Stimulated activated CD8-positive, alpha-beta memory T cell treated with anti-CD3 and anti-CD28 coated beads, Interleukin-2, amount 100 ng/mL, for 48 hours (primary cell): Measurements from ENCODE around the gene GALNT10.

Experiments used
- DNase-seq, 2 donors: peaks; one replicate each; pipeline ENCODE4 v3.0.0-alpha.2; 2020; ENCODE audit warnings: low read depth in 2 of 2

GALNT10 gene

DNA sequence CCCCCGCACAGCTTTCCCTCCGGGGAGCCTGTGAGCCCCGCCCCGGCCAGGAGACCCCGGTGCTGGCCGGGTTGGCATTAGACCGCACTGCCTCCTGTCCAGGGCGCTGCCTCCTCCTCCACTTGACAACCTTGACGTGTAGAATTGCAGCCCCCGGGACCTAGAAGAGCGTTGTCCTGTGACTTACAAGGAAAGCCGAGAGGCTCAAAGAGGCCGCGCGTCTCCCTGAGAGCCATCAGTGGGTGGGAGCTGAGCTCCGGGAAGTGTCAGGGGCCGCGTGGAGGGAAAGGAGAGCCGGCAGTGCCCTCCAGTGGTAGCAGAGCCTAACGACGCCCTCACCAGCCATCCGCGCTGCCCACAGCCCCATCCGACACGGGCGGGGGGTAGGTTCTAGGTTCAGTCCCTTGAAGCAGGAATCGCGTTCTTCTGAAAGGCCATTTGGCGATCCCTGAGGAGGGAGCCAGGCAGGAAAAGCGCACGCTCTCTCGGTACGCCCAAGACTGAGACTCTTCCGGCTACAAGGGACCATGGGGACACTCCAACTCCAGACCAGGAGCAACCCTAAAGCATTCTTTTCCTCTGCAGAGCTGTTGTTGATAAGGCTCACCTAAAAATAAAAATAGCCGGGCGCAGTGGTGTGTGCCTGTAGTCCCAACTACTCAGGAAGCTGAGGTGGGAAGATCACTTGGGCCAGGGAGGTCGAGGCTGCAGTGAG is 214.7 kb downstream of the GALNT10 start:
- peak; percentile 65 to 70 for DNase-seq

DNA sequence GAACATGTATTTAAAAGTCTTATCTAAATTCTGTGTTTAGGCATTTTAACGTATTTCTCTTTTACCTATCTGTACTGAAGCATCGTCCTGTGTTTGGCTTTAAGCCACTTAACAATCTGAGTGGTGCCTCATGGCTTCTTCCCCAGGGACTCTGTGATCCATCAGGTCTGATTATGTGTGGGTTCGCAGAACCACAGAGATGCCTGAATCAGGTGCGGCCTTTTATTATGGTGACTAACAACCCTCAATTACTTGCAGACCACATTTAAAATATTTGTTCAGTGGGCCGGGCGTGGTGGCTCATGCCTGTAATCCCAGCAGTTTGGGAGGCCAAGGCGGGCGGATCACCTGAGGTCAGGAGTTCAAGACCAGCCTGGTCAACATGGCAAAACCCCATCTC is 215.7 kb downstream of the GALNT10 start:
- no peak for DNase-seq

DNA sequence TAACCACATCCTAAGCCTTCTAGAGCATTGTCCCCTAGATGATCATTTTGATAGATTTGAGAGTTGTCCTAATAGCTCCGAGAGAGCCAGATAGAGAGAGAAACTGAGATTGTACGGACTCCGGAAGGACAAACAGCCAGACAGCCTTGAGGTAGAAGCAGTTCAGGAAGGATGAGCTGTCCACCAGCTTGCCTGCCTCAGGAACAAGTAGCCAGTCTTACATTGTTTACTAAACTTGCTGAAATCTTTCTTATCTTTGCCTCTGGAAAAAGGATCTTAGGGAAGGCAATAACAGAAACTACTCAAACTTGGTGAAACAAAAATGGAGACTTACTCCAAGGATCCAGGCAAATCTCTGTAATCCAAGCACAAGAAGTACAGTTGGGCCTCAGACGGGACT is 216.3 kb downstream of the GALNT10 start:
- no peak for DNase-seq

DNA sequence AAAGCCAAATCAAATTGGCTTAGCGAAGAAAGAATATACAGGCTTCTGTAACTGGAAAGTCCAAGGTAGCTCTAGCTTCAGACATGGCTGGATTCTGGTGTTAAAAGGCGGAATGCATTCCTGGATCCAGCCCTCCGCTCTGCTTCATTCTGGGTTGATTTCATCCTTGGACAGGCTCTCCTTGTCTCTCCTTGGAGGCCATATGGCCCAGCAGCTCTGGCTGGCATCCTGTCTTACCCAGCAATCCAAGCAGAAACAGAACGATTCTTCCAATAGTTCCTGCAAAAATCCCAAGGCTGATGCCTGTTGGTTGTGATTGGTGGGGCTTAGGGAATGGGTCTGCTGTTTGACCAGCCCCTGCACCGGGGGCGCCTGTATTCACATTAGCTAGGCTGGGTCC is 218.3 kb downstream of the GALNT10 start:
- DNase-seq = no peak

DNA sequence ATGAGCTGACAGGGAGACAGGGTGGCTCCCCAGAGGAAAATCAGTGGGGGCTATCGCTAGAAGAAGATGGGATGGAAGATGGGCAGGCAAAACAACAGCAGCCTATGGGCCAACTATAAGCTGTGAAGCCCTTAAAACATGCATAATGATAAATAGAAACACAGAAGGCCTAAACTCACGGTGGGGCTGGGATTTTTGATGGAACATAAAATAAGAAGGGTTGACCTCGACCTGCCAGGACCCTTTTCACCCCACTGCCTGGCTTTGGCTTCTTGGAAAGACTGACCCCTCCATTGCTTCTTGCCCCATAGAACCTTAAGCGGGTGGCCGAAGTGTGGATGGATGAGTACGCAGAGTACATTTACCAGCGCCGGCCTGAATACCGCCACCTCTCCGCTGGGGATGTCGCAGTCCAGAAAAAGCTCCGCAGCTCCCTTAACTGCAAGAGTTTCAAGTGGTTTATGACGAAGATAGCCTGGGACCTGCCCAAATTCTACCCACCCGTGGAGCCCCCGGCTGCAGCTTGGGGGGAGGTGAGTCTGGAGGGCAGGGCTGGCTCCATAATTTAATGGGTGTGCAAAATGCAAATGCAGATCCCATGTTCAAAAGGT is 218.8 kb downstream of the GALNT10 start:
- no peak for DNase-seq

DNA sequence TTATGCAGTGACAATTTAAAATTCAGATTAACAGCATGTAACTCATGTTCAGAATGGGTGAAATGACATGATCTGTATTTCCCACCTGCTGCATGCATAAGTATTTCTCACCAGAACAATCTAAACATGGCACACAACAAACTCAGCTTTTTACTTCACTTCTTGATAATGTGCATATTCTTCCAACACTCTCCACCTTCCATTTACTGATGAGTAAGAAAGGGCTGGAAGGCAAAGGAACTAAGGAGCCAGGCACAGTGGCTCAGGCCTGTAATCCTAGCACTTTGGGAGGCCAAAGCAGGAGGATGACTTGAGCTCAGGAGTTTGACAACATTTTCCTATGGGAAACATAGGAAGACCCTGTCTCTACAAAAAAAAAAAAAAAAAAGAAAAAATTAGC is 219.5 kb downstream of the GALNT10 start:
- DNase-seq = no peak

DNA sequence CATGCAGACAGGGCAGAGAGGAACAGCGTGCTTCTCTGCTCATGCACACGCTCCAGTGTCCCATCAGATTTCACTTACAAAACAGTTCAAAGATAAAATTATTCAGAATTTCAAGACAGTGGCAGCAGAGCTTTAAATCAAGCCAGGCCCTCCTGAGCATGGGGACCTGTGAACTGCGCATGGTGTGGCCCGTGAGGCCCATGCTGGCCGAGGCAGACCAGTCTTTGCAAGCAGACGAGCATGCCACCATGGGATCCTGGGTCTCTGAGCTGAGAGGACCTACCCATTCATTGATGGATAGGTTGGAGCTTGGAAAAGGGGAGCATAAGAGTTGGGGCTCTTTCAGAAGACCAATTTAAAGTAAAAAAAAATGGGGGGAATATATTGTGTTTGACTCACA is 220.3 kb downstream of the GALNT10 start:
- no peak for DNase-seq

DNA sequence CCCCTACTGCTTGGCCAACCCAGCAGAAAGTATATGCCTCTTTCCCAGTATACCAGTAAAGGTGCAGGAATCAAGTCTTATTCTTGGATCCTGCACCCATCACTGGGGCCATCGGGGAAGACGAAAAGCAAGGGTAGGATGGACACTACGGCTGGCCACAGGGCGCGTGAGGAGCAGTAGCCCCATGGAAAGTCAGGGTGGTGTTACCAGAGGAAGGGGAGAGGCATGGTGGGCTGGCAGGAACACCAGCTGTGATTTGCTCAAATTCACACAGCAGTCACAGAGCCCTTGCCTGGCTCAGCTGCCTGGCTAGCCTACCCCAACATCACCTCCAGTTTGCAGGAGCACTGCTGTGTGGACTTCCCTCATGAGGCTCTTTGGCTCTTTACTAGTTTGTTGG is 220.8 kb downstream of the GALNT10 start:
- DNase-seq = no peak

DNA sequence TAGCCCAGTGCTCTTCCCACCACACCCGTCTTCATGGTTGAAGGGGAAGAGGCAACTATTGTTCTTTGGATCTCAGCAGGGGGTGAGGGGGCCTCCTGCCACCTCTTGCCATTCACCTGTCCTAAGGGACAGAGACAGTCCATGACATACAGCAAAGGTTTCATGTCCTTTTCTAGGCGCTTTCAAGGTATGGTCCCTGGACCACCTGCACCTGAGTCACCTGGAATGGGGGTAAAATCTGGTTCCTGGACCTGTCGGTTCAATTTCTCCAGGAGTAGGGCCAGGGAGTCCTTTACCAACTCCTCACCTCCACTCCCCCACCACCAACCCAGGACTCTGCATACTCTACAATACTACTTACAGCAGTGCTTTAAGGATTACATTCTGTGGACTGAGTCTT is 221.8 kb downstream of the GALNT10 start:
- DNase-seq = no peak

DNA sequence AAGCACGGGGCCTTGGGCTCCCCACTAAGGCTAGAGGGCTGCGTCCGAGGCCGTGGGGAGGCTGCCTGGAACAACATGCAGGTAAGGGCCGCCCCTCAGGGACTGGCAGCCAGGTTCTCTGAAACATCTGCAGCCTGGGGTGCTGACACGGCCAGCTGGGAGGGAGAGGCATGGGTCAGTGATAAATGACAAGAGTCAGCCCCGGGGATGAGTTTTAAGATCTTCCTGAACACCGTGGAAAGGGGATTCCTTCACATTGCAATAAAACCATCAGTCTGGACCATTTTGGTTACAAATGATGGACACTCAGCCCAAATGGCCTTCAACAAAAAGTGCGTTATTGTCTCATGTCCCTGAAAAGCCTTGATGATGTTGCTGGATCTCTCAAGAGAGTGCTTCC is 222.4 kb downstream of the GALNT10 start:
- DNase-seq = no peak

DNA sequence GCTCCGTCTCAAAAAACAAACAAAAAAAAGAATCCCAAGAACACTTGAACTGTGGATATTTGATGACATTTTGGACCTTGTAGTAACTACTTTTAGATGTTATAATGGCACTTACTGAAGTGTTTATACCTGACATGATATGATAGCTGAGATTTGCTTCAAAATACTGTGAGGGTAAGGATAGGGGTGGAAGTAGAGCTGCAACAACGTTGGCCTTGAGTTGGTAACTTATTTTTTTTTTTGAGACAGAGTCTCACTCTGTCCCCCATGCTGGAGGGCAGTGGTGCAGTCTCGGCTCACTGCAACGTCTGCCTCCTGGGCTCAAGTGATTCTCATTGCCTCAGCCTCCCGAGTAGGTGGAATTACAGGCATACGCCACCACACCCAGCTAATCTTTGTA is 224.6 kb downstream of the GALNT10 start:
- no peak for DNase-seq

DNA sequence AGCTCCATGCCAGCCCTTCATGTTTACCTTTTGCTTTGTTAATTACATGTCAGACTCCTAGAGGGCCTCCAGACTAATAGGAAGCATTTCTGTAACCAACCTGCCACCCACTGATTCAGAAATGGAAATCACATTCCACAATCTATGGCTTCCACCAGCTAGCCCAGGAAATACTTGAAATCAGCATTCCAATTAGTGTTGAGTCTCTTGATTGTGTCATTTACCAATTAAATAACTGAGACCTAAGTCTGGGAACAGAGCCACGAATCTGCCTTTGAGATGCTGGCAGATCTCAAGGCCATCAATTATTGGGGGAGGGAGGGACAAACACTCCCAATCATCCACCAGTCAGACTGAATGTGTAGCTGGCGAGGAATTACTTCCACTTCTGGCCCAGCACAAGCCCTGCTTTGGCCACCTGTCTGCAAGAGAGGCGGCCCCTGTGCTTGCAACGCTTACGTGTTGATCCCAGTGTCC is 227.8 kb downstream of the GALNT10 start:
- no peak for DNase-seq

DNA sequence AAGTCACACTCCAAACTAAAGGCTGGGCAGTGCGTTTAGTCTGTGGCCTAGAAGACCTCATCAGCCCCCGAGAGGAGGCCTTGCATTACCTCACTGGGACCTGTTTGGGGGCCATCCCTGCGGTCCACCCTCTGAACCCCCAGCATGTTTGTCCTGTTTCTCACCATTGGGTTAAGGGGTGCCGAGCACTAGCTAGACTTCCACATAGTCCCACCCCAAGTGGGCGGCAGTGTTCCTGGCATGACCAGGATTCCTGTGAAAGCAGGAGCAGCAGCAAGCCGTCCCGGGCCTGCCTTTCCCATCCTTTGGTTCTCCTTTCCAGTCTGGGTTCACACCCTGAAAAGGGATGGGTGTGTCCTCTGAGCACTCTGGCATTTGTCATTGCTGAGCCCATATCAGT is 228.7 kb downstream of the GALNT10 start:
- no peak for DNase-seq

DNA sequence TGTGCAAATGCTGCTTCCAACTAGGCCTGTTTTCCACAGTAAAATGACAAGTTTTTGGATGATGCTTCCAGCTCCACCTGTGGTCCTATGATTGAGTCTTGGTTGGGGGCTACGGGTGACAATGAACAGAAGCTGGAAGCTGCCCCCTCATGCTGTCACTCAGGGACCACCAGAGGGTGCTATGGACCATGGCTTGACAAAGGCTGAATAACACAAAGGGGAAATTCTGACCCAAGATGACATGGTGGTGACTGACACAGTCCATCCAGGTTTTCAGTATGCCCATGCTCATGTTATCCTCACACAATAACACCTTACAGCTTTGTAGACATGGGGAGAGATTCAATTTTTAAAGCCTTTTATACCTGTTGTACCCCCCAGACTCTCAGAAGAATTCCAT is 231.3 kb downstream of the GALNT10 start:
- DNase-seq = peak in 1 of 2 donors; percentile 8

DNA sequence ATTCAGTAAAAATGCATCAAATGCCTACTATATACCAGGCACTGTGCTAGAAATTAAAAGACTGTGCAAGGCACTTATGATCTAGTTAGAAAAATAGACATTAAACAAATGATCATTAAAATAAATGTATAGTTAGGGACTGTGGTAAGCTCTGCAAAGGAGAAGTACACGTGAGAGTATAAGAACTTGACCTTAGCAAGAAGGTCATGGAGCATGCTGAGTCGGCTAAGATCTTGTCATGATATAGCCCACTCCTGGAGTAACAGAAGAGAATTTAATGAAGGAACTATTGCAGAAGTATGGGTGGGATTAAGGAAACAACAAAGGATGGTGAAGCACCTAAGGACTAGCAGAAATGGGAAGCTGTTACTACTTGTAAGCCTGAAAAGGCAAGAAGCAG is 231.8 kb downstream of the GALNT10 start:
- DNase-seq = no peak

DNA sequence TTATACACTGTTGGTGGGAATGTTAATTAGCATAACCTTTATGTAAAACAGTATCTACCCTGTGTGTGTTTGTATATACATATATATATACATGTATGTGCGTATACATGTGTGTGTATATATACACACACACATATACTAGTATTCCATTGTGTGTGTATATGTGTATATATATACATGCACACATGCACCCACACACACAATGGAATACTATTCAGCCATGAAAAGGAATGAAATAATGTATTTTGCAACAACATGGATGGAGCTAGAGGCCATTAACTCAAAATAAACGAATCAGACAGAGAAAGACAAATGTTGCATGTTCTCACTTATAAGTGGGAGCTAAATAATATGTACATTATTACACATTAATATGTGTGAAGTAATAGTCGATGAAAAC is 237.7 kb downstream of the GALNT10 start:
- DNase-seq = no peak

DNA sequence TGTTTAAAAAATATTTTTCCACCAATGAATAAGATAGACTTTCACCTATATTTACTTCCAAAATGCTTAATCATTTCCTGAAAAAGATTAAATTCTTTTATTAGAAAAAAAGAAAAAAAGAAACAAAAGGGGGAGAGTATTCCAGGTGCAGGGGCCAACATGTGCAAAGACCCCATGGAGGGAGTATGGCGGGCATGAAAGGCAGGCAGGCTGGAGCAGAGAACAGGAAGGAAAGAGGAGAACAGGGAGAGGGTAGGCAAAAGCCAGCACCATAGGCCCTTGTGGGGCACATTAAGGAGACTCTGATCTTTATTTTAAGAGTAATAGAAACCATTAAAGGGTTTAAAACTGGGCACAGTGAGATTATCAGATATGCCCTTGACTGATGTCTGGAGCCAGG is 238.8 kb downstream of the GALNT10 start:
- DNase-seq = no peak

DNA sequence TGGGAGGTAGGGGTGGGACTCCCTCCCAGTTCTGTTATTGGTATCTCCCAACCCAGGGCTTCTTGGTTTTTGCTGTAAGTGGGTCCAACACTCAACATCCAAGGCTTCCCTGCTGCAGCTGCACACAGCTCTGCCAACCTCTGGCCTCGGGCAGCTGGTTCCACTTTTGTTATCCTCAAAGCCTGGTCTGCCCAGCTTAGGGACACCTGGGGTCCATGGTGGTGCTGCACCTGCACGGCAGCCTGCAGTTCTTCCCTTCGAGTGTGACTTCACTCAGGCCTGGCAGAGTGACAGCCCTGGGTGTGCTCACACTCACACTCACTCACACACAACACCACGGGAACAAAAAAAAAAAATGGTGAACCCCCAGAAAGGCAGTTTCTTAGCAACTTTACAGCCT is 239.9 kb downstream of the GALNT10 start:
- DNase-seq = no peak

DNA sequence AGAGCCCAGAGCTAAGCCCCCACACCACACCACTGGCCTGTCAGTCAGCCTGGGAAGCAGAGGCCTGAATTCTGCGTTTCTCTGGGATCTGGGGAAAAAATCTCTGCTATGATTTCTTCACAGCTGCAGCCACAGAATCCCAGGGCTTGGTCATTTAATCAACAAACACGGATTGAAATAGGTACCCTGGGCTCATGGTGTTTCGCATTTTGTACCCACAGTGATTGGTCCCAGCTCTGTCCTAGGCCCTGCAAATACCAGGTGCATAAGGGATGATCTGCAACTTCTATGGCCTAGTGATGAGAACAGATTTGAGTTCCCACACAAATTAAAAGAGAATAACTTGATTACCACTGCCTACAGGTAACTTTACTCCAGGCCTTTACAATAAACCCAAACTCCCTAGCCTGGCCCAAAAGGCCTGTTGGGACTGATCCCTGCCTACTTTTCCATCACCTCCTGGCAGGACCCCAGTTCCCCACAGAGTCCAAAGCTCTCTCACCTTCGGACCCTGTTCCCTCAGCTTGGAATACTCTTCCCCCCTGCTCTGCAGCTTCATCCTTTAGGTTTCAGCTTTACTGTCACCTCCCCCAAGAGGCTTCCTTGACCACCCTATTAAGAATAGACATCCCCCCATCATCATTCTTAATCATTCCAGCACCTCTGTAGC is 240.6 kb downstream of the GALNT10 start:
- no peak for DNase-seq

DNA sequence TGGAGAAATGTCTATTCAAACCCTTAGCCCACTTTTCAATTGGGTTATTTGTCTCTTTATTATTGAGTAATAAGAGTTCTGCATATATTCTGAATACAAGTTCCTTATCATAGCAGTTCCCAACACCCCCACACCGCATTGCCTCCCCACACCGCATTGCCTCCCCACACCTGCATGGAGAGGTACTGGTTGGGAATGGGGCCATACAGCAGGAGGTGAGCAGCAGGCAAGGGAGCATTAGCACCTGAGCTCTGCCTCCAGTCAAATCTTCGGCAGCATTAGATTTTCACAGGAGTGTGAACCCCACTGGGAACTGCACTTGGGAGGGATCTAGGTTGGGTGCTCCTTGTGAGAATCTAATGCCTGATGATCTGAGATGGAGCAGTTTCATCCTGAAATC is 244.7 kb downstream of the GALNT10 start:
- DNase-seq = no peak

DNA sequence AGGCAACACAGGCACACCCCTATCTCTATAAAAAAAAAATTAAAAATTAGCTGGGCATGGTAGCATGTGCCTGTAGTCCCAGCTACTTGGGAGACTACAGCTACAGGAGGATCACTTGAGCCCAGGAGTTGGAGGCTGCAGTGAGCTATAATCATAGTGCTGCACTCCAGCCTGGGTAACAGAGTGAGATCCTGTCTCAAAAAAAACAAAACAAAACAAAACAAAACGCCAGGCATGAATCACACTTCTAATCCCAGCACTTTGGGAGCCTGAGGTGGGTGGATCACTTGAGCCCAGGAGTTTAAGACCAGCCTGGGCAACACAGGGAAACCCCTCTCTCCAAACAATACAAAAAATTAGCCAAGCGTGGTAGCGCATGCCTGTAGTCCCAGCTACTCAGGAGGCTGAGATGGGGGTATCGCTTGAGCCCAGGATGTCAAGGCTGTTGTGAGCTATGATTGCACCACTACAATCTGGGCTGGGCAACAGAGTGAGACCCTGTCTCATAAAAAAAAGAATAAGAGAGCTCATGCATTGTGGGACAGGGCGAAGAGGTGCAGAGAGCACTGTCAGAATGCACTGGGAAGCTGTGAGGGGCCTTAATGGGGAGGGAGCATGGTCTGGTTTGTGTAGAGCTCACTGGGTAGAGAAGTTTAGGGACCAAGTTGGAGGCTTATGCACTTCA is 246.9 kb downstream of the GALNT10 start:
- DNase-seq = no peak

DNA sequence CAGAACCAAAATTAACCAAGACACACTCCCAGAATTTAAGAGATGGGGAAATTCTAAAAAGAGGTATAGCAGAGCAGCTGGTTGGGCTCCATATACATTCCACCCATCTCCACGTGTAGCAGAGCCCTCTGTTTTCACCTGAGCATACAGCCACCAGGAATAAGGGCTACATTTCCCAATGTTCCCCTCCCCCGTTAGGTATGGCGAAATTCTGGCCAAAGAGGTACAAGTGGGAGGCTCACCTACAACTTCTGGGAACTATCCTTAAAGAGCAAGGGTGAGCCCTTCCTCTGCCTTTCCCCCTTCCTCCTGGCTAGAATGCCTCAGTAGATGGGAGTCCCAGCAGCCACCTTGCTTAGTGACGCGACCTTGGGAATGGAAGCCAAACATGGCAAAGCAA is 250.0 kb downstream of the GALNT10 start:
- DNase-seq = no peak

DNA sequence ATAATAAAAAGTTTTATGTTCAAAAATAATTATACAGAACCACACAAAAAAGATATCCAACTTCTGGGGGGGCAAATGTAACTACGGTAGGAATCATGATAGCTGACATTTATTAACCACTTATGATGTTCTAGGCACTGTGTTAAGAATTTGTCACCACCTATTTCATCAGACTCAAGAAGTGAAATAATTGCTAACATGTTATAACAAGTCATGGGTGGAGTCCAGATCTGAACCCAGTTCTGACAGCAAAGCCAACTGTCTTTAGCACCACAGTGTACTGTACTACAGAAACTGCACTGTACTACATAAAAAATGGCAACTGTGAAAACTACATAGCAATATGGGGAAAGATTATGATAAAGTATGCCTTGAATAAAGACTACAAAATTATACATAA is 252.3 kb downstream of the GALNT10 start:
- DNase-seq = no peak
